ENCODE data around the gene RNF144A. TPM values are rescaled to one million over a fixed set of nuclear protein-coding genes. Genes with fewer than 3 reads are reported as not detected.

The RNF144A gene
- total RNA-seq, 1 experiment from 2014 or later: 13.0 TPM

DNA sequence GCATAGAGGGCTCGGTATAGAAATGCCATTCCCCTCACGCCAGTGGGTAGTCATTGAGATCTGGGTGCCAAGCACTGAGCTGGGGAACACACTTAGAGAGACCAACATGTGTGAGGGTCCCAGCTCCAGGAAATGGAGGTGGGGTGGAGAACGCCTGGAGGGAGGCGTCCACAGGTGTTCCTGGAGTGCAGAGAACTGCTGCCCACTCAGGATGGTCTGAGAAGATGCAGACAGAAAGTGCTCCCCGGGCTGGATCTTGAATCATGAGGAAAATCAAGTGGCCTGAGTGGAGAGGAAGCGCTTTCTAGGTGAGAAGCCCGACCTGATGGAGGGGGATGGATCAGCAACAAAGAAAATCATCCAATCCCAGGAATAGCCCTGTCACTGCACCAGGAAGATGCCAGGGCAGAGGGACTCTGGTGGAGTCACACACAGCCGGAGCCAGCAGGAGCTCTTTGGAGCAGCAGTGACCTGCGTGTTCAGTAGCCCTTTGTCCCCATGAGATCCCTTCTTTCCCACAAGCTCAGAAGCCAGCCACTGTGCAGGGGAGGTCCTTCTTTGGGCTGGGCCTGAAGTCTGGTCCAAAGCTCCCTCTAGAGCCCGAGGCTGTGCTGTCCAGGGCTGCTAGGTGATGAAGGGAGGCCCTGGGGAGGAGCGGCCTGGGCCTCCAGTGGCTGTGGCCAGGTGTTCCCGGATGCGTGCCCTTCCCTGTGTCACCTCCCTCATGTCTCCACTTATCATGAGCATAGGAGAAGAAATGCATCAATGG, 112.3 kb downstream of the RNF144A start:
- Histone ChIP-seq H3K4me2 (ENCODE audit: low read length) (no peak overlapping the region), H3K4me1 (ENCODE audit: control insufficient read depth in 1 of 2, insufficient read depth in 2 of 2, low read length in 2 of 2) (peaks cover 7 to 8% of the 10 kb centered on the region in 2 experiments; a peak in 2 of 4 replicates), H2AFZ (ENCODE audit: low read depth, low read length, poor library complexity, severe bottlenecking) (no peak overlapping the region), H3K9me3 (ENCODE audit: control insufficient read depth in 1 of 2, insufficient read depth in 1 of 2, low read depth in 1 of 2, low read length in 2 of 2) (no peaks in the 10 kb centered on the region), H3K36me3 (ENCODE audit: control insufficient read depth in 1 of 2, insufficient read depth in 2 of 2, low read length in 2 of 2) (peaks cover under 1 to 4% of the 10 kb centered on the region in 2 experiments; a peak in 3 of 4 replicates), H3K9me2 (ENCODE audit: insufficient read depth) (no peaks in the 10 kb centered on the region), H3K27me3 (ENCODE audit: insufficient read depth, low read length) (no peaks in the 10 kb centered on the region), H3K79me2 (ENCODE audit: insufficient read depth, low read length) (no peaks in the 10 kb centered on the region), H4K20me1 (ENCODE audit: insufficient read depth) (no peaks in the 10 kb centered on the region), H3K27ac (ENCODE audit: low read depth, low read length) (no peak overlapping the region), H3K4me3 (replicated peaks in 1 of 2; ENCODE audit: low read depth in 1 of 2, low read length in 2 of 2) (no peak overlapping the region), H3K9ac (ENCODE audit: low read length) (no peak overlapping the region)
- no TSS peak for BruUV-seq (replicated peaks)
- intact Hi-C loops (cut with micrococcal nuclease): no loop called here
- ATAC-seq (peak; percentile 30; the same call in 1 of the 2 replicates), DNase-seq (ENCODE audit: low read depth, low spot score) (no peak)
- POLR2A ChIA-PET: no interaction called here
- TF ChIP-seq SRF (IDR thresholded peaks at IDR 0.05; ENCODE audit: low read depth) (no peak), RAD21 (IDR thresholded peaks at IDR 0.05; ENCODE audit: low read depth) (0 out of 2 replicates have a peak, but pooled peaks have one; percentile 10)
- RAD21 ChIA-PET (ENCODE audit: low non-redundant PET in 1 of 2, low total read pairs in 2 of 2, uncharacterized antibody in 2 of 2, unreplicated experiment in 2 of 2): interaction anchor here in 1 of 2 experiments (0.6 kb wide), 1 partner anchor 133 kb away, joined by 3 read pairs; no protein-coding TSS in a partner anchor
- CTCF ChIA-PET: no interaction called here

- H3K4me3 ChIP-seq (replicated peaks in 1 of 2; ENCODE audit: low read depth in 1 of 2, low read length in 2 of 2): no peak overlapping the region
- no peak overlapping the region for H3K9ac ChIP-seq (ENCODE audit: low read length)
- H3K79me2 ChIP-seq (ENCODE audit: insufficient read depth, low read length): no peaks in the 10 kb centered on the region
- no peak overlapping the region for H2AFZ ChIP-seq (ENCODE audit: low read depth, low read length, poor library complexity, severe bottlenecking)
- no peaks in the 10 kb centered on the region for H3K27me3 ChIP-seq (ENCODE audit: insufficient read depth, low read length)
- peaks cover 7 to 8% of the 10 kb centered on the region in 2 experiments; a peak in 2 of 4 replicates for H3K4me1 ChIP-seq (ENCODE audit: control insufficient read depth in 1 of 2, insufficient read depth in 2 of 2, low read length in 2 of 2)
- RAD21 ChIA-PET (ENCODE audit: low non-redundant PET in 1 of 2, low total read pairs in 2 of 2, uncharacterized antibody in 2 of 2, unreplicated experiment in 2 of 2): no interaction called here
- intact Hi-C loops (cut with micrococcal nuclease): no loop called here
- ATAC-seq (no peak), DNase-seq (ENCODE audit: low read depth, low spot score) (no peak)
- no TSS peak for BruUV-seq (replicated peaks)
- H3K9me2 ChIP-seq (ENCODE audit: insufficient read depth): no peaks in the 10 kb centered on the region
- H3K9me3 ChIP-seq (ENCODE audit: control insufficient read depth in 1 of 2, insufficient read depth in 1 of 2, low read depth in 1 of 2, low read length in 2 of 2): no peaks in the 10 kb centered on the region
- H4K20me1 ChIP-seq (ENCODE audit: insufficient read depth): no peaks in the 10 kb centered on the region
- no peak overlapping the region for H3K4me2 ChIP-seq (ENCODE audit: low read length)
- TF ChIP-seq CEBPB (IDR thresholded peaks at IDR 0.05; ENCODE audit: low read depth): no peak
- no peak for TF ChIP-seq RAD21 (IDR thresholded peaks at IDR 0.05; ENCODE audit: low read depth)
- no peak for TF ChIP-seq ZBTB33 (IDR thresholded peaks at IDR 0.05; ENCODE audit: extremely low read depth, insufficient replicate concordance, low read length)
- TF ChIP-seq EZH2 (IDR thresholded peaks at IDR 0.05): no peak
- TF ChIP-seq ZFX (IDR thresholded peaks at IDR 0.05): no peak
- TF ChIP-seq CBX3 (IDR thresholded peaks at IDR 0.05; ENCODE audit: low read depth): no peak
- TF ChIP-seq ELF1 (IDR thresholded peaks at IDR 0.05; ENCODE audit: borderline replicate concordance, low read depth): no peak
- TF ChIP-seq TCF7L2 (IDR thresholded peaks at IDR 0.05; ENCODE audit: borderline replicate concordance, extremely low read depth, insufficient read depth, insufficient read length): no peak
- CTCF ChIA-PET: no interaction called here
- no peak overlapping the region for H3K27ac ChIP-seq (ENCODE audit: low read depth, low read length)
- POLR2A ChIA-PET: no interaction called here
- H3K36me3 ChIP-seq (ENCODE audit: control insufficient read depth in 1 of 2, insufficient read depth in 2 of 2, low read length in 2 of 2): no peaks in the 10 kb centered on the region; a peak in 2 of 4 replicates
Observed at GRCh38 chr2:7030810-7031209, 113.6 kb downstream of the RNF144A start.

Measured in HCT116 (cell line).